ENCODE measurements around the gene SLC36A3.

Gene SLC36A3

DNA sequence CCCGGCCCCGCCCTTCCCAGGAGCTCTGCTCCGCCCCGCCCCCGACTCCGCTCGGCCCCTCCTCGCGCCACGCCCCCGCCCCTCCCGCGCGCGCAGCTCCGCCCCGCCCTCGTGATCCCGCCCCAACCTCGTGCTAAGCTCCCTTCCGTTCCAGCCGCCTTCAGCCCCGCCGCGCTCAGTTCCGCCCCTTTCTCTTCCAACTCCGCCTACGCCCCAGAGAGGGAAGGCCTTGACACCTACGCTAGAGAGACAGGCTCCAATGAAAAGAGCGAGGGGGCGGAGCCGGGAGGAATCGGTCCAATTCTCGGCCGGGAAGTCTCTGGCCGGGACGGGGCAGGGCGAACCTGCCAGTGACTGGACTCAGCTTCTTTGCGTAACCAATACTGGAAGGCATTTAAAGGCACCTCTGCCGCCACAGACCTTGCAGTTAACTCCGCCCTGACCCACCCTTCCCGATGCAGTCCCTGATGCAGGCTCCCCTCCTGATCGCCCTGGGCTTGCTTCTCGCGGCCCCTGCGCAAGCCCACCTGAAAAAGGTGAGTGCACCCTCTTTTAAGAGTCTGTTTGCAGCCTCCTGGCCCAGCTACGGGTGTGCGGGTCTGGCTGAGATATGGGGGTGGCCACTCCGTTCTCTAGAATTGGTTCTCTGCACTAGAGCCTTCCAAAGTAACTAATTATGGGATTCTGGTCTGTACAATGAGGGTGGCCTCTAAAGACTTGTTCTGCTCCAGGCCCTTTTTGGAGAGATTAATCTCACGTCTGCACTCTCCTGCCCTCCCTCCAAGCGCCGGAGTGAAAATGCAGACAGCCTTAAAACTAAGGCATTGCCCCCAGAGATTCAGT lies 50.6 kb downstream of the SLC36A3 start, which contains the start of gene GM2A:
GM2A (plus strand) TSS at position 424 of the 843 bp plus-strand sequence; CDS start at position 456, 32 bp downstream.
- Histone ChIP-seq H3K4me2 (peak within 1 kb of the TSS; percentile 97), H3K27ac (peak within 1 kb of the TSS; percentile 76), H3K9ac (peak within 1 kb of the TSS; percentile 84), H3K36me3 (no peaks in the 10 kb centered on the region), H3K4me1 (peaks cover 66% of the 10 kb centered on the region), H4K20me1 (no peaks in the 10 kb centered on the region), H3K4me3 (peak within 1 kb of the TSS; percentile 80), H3K9me3 (no peaks in the 10 kb centered on the region), H3K27me3 (no peaks in the 10 kb centered on the region)
- peak; percentile 49; the same call in 1 of the 2 replicates for TF ChIP-seq Cebpa-rat (IDR thresholded peaks at IDR 0.05)

DNA sequence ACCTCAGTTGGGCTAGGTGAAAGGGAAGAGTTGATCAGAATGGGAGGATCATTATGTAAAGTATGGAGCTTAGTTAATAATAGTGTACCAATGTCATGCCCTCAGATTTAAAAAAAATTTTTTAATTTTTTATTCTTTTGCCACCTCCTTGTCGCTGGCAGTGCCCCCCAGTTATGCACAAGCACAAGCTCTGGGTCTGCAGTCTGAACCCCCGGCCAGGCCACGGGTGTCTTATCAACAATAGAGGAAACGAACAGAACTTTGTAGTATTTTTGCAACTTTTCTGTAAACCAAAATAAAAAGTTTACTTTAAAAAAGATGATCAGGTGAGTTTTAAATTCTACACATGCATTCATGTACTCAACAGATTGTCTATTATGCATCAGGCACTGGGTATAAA lies 51.9 kb downstream of the SLC36A3 start:
- no peak for TF ChIP-seq Cebpa-rat (IDR thresholded peaks at IDR 0.05)
- Histone ChIP-seq H3K4me2 (peak overlapping the region; percentile 78), H4K20me1 (no peaks in the 10 kb centered on the region), H3K27me3 (no peaks in the 10 kb centered on the region), H3K4me3 (peak overlapping the region; percentile 64), H3K4me1 (peaks cover 53% of the 10 kb centered on the region), H3K9ac (0 out of 2 replicates have a peak overlapping the region, but pooled peaks have one; percentile 75), H3K27ac (peak overlapping the region; percentile 76; the same call in 1 of the 2 replicates), H3K9me3 (no peaks in the 10 kb centered on the region), H3K36me3 (no peaks in the 10 kb centered on the region)

DNA sequence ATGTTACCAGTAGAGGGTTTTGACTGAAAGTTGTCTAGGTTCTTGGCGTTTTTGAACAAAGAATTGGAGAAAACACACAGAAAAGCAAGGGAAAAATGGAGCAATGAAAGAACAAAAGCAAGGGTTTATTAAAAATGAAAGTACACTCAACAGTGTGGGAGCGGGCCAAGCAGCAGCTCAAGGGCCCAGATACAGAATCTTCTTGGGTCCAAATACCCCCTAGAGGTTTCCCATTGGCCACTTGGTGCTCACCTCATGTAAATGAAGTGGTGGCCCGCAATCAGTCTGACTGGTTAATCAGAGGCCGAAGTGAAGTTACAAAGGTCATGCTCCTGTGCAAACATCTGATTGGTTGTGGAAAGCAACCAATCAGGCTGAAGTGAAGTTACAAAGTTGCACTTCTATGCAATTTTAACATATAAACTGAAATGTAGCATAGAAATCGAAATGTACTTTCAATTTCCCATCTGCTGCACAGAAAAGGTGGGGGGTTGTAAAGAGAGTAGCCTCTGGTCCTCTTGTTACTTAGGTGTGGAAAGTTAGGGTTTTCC lies 52.5 kb downstream of the SLC36A3 start:
- no peak for TF ChIP-seq Cebpa-rat (IDR thresholded peaks at IDR 0.05)

DNA sequence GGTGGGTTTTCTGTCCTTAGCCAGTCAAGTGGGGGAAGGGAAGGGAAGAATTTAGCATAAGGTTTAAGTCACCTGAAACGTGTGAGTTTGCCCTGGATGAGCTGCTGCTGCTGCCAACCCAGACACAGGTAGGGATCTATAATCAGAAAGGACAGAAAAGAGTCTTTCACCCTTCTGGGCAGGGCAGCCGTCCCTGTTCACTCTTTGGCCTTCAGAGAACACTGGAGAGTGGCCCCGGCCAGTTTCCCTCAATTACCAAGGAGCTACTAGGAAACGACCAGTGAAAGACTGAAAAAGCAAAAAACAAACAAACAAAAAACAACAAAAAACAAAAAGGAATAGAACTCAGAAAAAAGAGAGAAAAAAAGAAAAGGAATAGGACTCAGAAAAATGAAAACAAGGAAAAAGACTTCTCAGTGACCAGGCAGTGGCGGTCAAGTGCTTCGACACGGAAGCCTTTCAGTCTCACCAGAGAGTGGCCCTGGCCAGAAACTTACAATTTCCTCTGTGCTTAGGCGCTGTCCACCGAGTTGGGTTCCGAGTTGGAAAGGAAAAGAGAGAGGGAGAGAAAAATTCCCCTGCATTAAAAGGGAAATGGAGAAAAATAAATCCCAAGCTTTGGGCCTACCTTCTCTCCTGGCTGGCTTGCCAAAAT lies 53.1 kb downstream of the SLC36A3 start:
- H3K4me2 ChIP-seq, result 0 out of 2 replicates have a peak overlapping the region, but pooled peaks have one; percentile 78
- H3K4me1 ChIP-seq, result peaks cover 41% of the 10 kb centered on the region
- no peaks in the 10 kb centered on the region for H3K36me3 ChIP-seq
- H3K4me3 ChIP-seq, result no peak overlapping the region
- H3K9ac ChIP-seq, result no peak overlapping the region
- no peaks in the 10 kb centered on the region for H4K20me1 ChIP-seq
- H3K9me3 ChIP-seq, result no peaks in the 10 kb centered on the region
- no peaks in the 10 kb centered on the region for H3K27me3 ChIP-seq
- TF ChIP-seq Cebpa-rat (IDR thresholded peaks at IDR 0.05), result no peak
- no peak overlapping the region for H3K27ac ChIP-seq

More for the DNA sequence above, 52.5 kb downstream of the SLC36A3 start:
- no peaks in the 10 kb centered on the region for H3K36me3 ChIP-seq
- H3K9ac ChIP-seq, result no peak overlapping the region
- H3K27me3 ChIP-seq, result no peaks in the 10 kb centered on the region
- H3K4me1 ChIP-seq, result peaks cover 47% of the 10 kb centered on the region
- H3K27ac ChIP-seq, result no peak overlapping the region
- no peaks in the 10 kb centered on the region for H4K20me1 ChIP-seq
- no peaks in the 10 kb centered on the region for H3K9me3 ChIP-seq
- H3K4me3 ChIP-seq, result no peak overlapping the region
- peak overlapping the region; percentile 78 for H3K4me2 ChIP-seq

DNA sequence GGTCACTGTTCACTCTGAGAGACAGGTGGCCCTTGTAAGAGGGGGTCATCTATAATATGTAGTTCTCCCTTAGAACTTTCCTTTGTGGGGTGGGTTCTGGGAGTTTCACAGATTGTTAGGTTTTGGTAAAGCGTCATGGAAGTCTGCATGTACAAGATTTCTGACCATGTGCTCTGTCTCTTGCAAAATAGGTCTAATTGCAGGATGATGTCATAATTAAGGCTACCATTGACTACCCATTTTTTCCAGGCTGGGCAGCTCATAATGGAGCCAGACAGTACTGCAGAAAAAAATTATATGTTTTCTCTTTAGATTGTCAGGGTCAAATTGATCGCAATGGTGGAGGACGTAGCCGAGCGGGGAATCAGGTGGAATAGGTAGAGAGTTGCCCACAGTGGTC lies 54.3 kb downstream of the SLC36A3 start:
- Histone ChIP-seq H3K36me3 (no peaks in the 10 kb centered on the region), H3K9ac (no peak overlapping the region), H3K4me3 (no peak overlapping the region), H3K4me2 (no peak overlapping the region), H4K20me1 (no peaks in the 10 kb centered on the region), H3K27me3 (no peaks in the 10 kb centered on the region), H3K27ac (no peak overlapping the region), H3K9me3 (no peaks in the 10 kb centered on the region), H3K4me1 (peaks cover 29% of the 10 kb centered on the region)
- TF ChIP-seq Cebpa-rat (IDR thresholded peaks at IDR 0.05), result no peak

DNA sequence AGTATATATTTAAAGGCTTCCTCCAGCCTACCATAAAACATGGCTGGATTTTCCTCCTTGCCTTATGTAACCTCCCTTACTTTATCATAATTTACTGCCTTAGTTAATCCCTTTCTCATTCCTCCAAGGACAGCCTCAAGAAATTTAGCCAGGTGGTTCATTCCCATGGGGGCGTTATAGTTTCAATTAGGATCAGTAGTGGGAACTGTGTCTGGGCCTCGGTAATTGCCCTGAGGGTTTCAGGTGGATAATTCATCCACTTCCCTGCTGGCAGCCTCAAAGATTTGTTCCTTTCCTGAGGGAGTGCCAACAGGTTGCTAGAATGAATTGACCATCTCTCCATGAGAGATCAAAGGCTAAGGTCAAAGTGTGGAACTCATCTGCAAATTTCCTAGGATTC lies 54.9 kb downstream of the SLC36A3 start:
- no peaks in the 10 kb centered on the region for H3K9me3 ChIP-seq
- H3K9ac ChIP-seq, result no peak overlapping the region
- no peaks in the 10 kb centered on the region for H4K20me1 ChIP-seq
- no peaks in the 10 kb centered on the region for H3K27me3 ChIP-seq
- H3K4me3 ChIP-seq, result no peak overlapping the region
- H3K4me2 ChIP-seq, result no peak overlapping the region
- no peak overlapping the region for H3K27ac ChIP-seq
- H3K36me3 ChIP-seq, result no peaks in the 10 kb centered on the region
- TF ChIP-seq Cebpa-rat (IDR thresholded peaks at IDR 0.05), result no peak
- H3K4me1 ChIP-seq, result peaks cover 23% of the 10 kb centered on the region

DNA sequence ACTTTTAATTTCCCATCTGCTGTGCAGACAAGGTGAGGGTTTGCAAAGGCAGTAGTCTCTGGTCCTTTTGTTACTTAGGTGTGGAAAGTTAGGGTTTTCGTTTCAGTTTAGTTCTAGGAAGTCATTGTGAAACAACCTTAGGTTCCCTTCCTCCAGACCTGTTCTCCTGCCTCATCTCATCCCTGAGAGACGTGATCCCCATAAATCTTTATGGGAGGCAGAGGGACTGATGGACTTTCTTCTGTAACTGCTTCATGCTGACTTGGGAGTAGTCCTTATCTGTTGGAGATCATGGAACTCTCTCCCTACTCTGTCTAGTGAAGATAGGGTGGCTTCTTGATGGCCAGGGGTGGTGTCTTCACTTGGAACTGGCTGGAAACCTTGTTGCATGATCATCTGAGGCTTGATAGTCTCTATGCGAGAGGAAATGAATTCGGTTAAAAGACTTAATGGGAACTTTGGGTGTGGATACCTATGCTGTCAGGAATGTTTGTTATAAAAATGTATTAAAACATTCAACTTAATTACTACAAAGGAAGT lies 57.8 kb downstream of the SLC36A3 start:
- H3K9me3 ChIP-seq, result no peaks in the 10 kb centered on the region
- H4K20me1 ChIP-seq, result no peaks in the 10 kb centered on the region
- H3K4me2 ChIP-seq, result no peak overlapping the region
- no peak overlapping the region for H3K9ac ChIP-seq
- no peak overlapping the region for H3K4me3 ChIP-seq
- H3K27ac ChIP-seq, result no peak overlapping the region
- no peaks in the 10 kb centered on the region for H3K36me3 ChIP-seq
- TF ChIP-seq Cebpa-rat (IDR thresholded peaks at IDR 0.05), result no peak
- H3K4me1 ChIP-seq, result peaks cover 9% of the 10 kb centered on the region
- H3K27me3 ChIP-seq, result no peaks in the 10 kb centered on the region

DNA sequence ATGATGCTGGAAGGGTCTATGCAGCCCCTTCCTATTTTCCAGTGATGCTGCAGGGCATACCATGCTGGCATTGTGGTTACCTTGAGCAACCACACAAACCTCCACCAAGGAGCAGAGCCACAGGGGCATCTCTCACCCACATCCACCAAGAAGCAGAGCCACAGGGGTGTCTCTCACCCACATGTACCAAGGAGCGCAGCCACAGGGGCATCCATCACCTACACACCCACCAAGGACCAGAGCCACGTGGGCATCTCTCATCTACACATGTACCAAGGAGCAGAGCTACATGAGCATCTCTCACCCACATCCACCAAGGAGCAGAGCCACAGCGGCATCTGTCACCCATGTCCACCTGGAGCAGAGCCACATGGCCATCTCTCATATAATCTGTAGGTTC lies 59.4 kb downstream of the SLC36A3 start:
- no peak overlapping the region for H3K4me2 ChIP-seq
- peaks cover 17% of the 10 kb centered on the region for H3K4me1 ChIP-seq
- H3K9me3 ChIP-seq, result peaks cover 5% of the 10 kb centered on the region; the same call in 1 of the 2 replicates
- H3K9ac ChIP-seq, result no peak overlapping the region
- H3K4me3 ChIP-seq, result no peak overlapping the region
- no peaks in the 10 kb centered on the region for H4K20me1 ChIP-seq
- H3K27ac ChIP-seq, result no peak overlapping the region
- H3K27me3 ChIP-seq, result no peaks in the 10 kb centered on the region
- no peak for TF ChIP-seq Cebpa-rat (IDR thresholded peaks at IDR 0.05)
- H3K36me3 ChIP-seq, result no peaks in the 10 kb centered on the region

DNA sequence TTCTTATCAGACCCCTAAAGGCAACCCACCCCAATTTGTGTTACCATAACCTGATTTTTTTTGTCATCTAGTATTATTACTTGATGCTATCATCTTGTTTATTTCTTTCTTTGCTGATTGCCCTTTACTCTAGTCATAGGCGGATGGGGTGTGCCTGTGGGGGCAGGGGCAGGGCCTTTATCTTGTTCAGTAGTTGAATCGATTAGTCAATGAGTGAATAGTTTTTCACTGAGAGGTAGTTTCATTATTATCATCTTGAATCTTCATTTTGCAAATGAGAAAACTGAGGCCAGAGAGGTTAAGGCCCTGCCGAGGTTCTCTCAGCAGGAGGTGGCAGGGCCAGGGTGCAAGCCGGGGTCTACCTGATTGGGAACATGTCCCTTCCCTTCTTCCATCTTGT lies 60.0 kb downstream of the SLC36A3 start:
- no peak overlapping the region for H3K4me3 ChIP-seq
- H3K4me1 ChIP-seq, result peaks cover 23% of the 10 kb centered on the region
- H3K27ac ChIP-seq, result no peak overlapping the region
- H3K27me3 ChIP-seq, result no peaks in the 10 kb centered on the region
- H3K36me3 ChIP-seq, result no peaks in the 10 kb centered on the region
- H3K4me2 ChIP-seq, result no peak overlapping the region
- H4K20me1 ChIP-seq, result no peaks in the 10 kb centered on the region
- H3K9ac ChIP-seq, result no peak overlapping the region
- peaks cover 5% of the 10 kb centered on the region; the same call in 1 of the 2 replicates for H3K9me3 ChIP-seq
- no peak for TF ChIP-seq Cebpa-rat (IDR thresholded peaks at IDR 0.05)
